Stimulated activated CD4-positive, alpha-beta T cell treated with anti-CD3 and anti-CD28 coated beads, Interleukin-1b, Interleukin-23, amount 100 ng/mL, for 4 hours (primary cell): ENCODE measurements around the gene NUAK2.
"Not testable (repeated sequence)": the region's sequence is repeated elsewhere in the genome, so short reads cannot be mapped to it uniquely, and the experiment has no call there.

Experiments
- DNase-seq, 2 donors: peaks; one replicate each; pipeline ENCODE4 v3.0.0-alpha.2; 2020; ENCODE audit warnings: low read depth in 2 of 2

NUAK2 gene

GRCh38 chr1:205321162-205321958, at the start of gene NUAK2:
Gene NUAK2 (minus strand): TSS chr1:205321745. CDS start chr1:205321628, 117 bp downstream.
- peak; percentile 72 to 83 for DNase-seq

GRCh38 chr1:205370780-205371179, 49.2 kb upstream of the NUAK2 start:
- no peak for DNase-seq

- DNase-seq: no peak
These were observed 48.2 kb upstream of the NUAK2 start for GRCh38 chr1:205369701-205370123.

- no peak for DNase-seq
These were observed 46.9 kb upstream of the NUAK2 start for GRCh38 chr1:205368478-205368877.

- no peak for DNase-seq
These were observed 44.5 kb upstream of the NUAK2 start for GRCh38 chr1:205365945-205366463.

GRCh38 chr1:205365086-205365485, 43.5 kb upstream of the NUAK2 start:
- DNase-seq: not testable (repeated sequence)

GRCh38 chr1:205360891-205361290, 39.3 kb upstream of the NUAK2 start:
- DNase-seq: no peak

- no peak for DNase-seq
These were observed 38.4 kb upstream of the NUAK2 start for GRCh38 chr1:205359771-205360565.

GRCh38 chr1:205358579-205358978, 37.0 kb upstream of the NUAK2 start:
- no peak for DNase-seq

- no peak for DNase-seq
These were observed 36.0 kb upstream of the NUAK2 start for GRCh38 chr1:205357567-205357966.

GRCh38 chr1:205356440-205357139, 35.0 kb upstream of the NUAK2 start, which contains the start of gene KLHDC8A:
Gene KLHDC8A (minus strand): TSS chr1:205356922. CDS start chr1:205343604, 13,318 bp downstream.
- DNase-seq: no peak

- no peak for DNase-seq
These were observed 33.5 kb upstream of the NUAK2 start for GRCh38 chr1:205355075-205355453.

- peak in 1 of 2 donors; percentile 49 for DNase-seq
These were observed 32.9 kb upstream of the NUAK2 start for GRCh38 chr1:205354259-205355074.

- no peak for DNase-seq
These were observed 32.1 kb upstream of the NUAK2 start for GRCh38 chr1:205353612-205354011.

- DNase-seq: no peak
These were observed 31.6 kb upstream of the NUAK2 start for GRCh38 chr1:205353191-205353590.

- DNase-seq: no peak
These were observed 30.6 kb upstream of the NUAK2 start for GRCh38 chr1:205351984-205352713.

GRCh38 chr1:205350691-205351141, 29.2 kb upstream of the NUAK2 start:
- DNase-seq: no peak

- no peak for DNase-seq
These were observed 28.6 kb upstream of the NUAK2 start for GRCh38 chr1:205350124-205350523.

- DNase-seq: no peak
These were observed 27.3 kb upstream of the NUAK2 start for GRCh38 chr1:205348554-205349487.
